Stimulated activated CD8-positive, alpha-beta memory T cell treated with anti-CD3 and anti-CD28 coated beads, Interleukin-12 subunit alpha, Interleukin-12 subunit beta, amount 100 ng/mL, for 24 hours (primary cell): ENCODE measurements around the gene PPP2R2B.

Experiments used
- DNase-seq: peaks from one replicate; pipeline ENCODE4 v3.0.0-alpha.2; 2020; ENCODE audit errors: extremely low read depth

The PPP2R2B gene

GRCh38 chr5:146888351-146888978, 9.9 kb upstream of the PPP2R2B start:
- no peak for DNase-seq

- DNase-seq: no peak
Observed at GRCh38 chr5:146884066-146884626, 5.6 kb upstream of the PPP2R2B start.

- DNase-seq: no peak
Observed at GRCh38 chr5:146883511-146883910, 5.0 kb upstream of the PPP2R2B start.

GRCh38 chr5:146880966-146881365, 2.4 kb upstream of the PPP2R2B start:
- DNase-seq: no peak

- no peak for DNase-seq
Observed at GRCh38 chr5:146877783-146878475, 628 bp downstream of the PPP2R2B start.

GRCh38 chr5:146877178-146877681, 1.3 kb downstream of the PPP2R2B start:
- DNase-seq: no peak

- DNase-seq: no peak
Observed at GRCh38 chr5:146873186-146873917, 5.2 kb downstream of the PPP2R2B start.

- no peak for DNase-seq
Observed at GRCh38 chr5:146872188-146872587, 6.4 kb downstream of the PPP2R2B start.

- no peak for DNase-seq
Observed at GRCh38 chr5:146867996-146868708, 10.4 kb downstream of the PPP2R2B start.

GRCh38 chr5:146866263-146866662, 12.3 kb downstream of the PPP2R2B start:
- DNase-seq: no peak

- no peak for DNase-seq
Observed at GRCh38 chr5:146862641-146863040, 15.9 kb downstream of the PPP2R2B start.

GRCh38 chr5:146860213-146860893, 18.2 kb downstream of the PPP2R2B start:
- no peak for DNase-seq

GRCh38 chr5:146852089-146852488, 26.5 kb downstream of the PPP2R2B start:
- DNase-seq: no peak

GRCh38 chr5:146851133-146851532, 27.4 kb downstream of the PPP2R2B start:
- DNase-seq: no peak

GRCh38 chr5:146849694-146850303, 28.8 kb downstream of the PPP2R2B start:
- no peak for DNase-seq

GRCh38 chr5:146848133-146848532, 30.4 kb downstream of the PPP2R2B start:
- DNase-seq: no peak

- no peak for DNase-seq
Observed at GRCh38 chr5:146840016-146840415, 38.5 kb downstream of the PPP2R2B start.

GRCh38 chr5:146836226-146836842, 42.2 kb downstream of the PPP2R2B start:
- DNase-seq: no peak

- no peak for DNase-seq
Observed at GRCh38 chr5:146832985-146833732, 45.4 kb downstream of the PPP2R2B start.

- DNase-seq: no peak
Observed at GRCh38 chr5:146828385-146828784, 50.2 kb downstream of the PPP2R2B start.
